Loucy (cell line): ENCODE results near the gene KHDC1.
A peak's percentile ranks its signal among the peaks of the same experiment; 100 is the strongest.
"Not testable (repeated sequence)": the region's sequence is repeated elsewhere in the genome, so short reads cannot be mapped to it uniquely, and the experiment has no call there.

ENCODE experiments used
- H2AFZ ChIP-seq: fragments of 200-600 bp; sonication (generic); 2 replicates; pipeline ENCODE4 v1.6.0; 2016; ENCODE audit warnings: antibody characterized with exemption, mild to moderate bottlenecking, low read length, moderate library complexity
- H3F3A ChIP-seq: fragments of 200-600 bp; 2 replicates; pipeline ENCODE4 v1.6.0; 2016; ENCODE audit warnings: antibody characterized with exemption, low read depth, mild to moderate bottlenecking
- H3K27me3 ChIP-seq: fragments of 200-600 bp; sonication (generic); 2 replicates; pipeline ENCODE4 v1.6.1; 2014; ENCODE audit warnings: low read length, mild to moderate bottlenecking; ENCODE audit not compliant: insufficient read depth, poor library complexity, severe bottlenecking
- H3K36me3 ChIP-seq: fragments of 200-600 bp; sonication (generic); 2 replicates; pipeline ENCODE4 v1.6.1; 2016; ENCODE audit warnings: low read length; ENCODE audit not compliant: insufficient read depth
- H3K4me1 ChIP-seq: fragments of 200-600 bp; sonication (generic); 2 replicates; pipeline ENCODE4 v1.5.1; 2014; ENCODE audit warnings: low read length, mild to moderate bottlenecking; ENCODE audit not compliant: insufficient read depth, poor library complexity, severe bottlenecking
- H3K4me2 ChIP-seq: fragments of 200-600 bp; sonication (generic); 2 replicates; pipeline ENCODE4 v1.6.0; 2014; ENCODE audit warnings: antibody characterized with exemption, low read length, low read depth, mild to moderate bottlenecking; ENCODE audit not compliant: poor library complexity, severe bottlenecking
- H3K4me3 ChIP-seq: fragments of 200-600 bp; sonication (generic); 2 replicates; pipeline ENCODE4 v1.5.1; 2014; ENCODE audit warnings: low read length, mild to moderate bottlenecking, mixed read lengths; ENCODE audit not compliant: poor library complexity, severe bottlenecking
- H3K79me2 ChIP-seq: fragments of 200-600 bp; sonication (generic); 2 replicates; pipeline ENCODE4 v1.6.1; 2014; ENCODE audit warnings: low read length; ENCODE audit not compliant: insufficient read depth
- H3K9ac ChIP-seq: fragments of 200-600 bp; sonication (generic); 2 replicates; pipeline ENCODE4 v1.6.0; 2014; ENCODE audit warnings: mild to moderate bottlenecking, low read depth, low read length, moderate library complexity; ENCODE audit not compliant: poor library complexity, severe bottlenecking
- H3K9me2 ChIP-seq: fragments of 200-600 bp; sonication (generic); replicated peaks from 2 replicates; pipeline ENCODE4 v1.6.1; 2016; ENCODE audit warnings: low read depth, low read length, mixed read lengths
- H3K9me3 ChIP-seq: fragments of 200-600 bp; sonication (generic); 2 replicates; pipeline ENCODE4 v1.6.1; 2014; ENCODE audit warnings: mild to moderate bottlenecking, antibody characterized with exemption, low read length, low read depth; ENCODE audit not compliant: insufficient read depth
- H4K20me1 ChIP-seq: fragments of 200-600 bp; sonication (generic); 2 replicates; pipeline ENCODE4 v1.6.0; 2014; ENCODE audit warnings: antibody characterized with exemption, low read length, mild to moderate bottlenecking; ENCODE audit not compliant: insufficient read depth, poor library complexity, severe bottlenecking
- EZH2phosphoT487 ChIP-seq: fragments of 200-600 bp; IDR thresholded peaks from 2 replicates; pipeline ENCODE4 v1.6.1; 2018; ENCODE audit warnings: antibody characterized with exemption, mild to moderate bottlenecking, moderate library complexity, borderline replicate concordance
- TF ChIP-seq, protein P1 (sequence below): fragments of 200-600 bp; sonication (generic); conservative IDR thresholded peaks from 2 replicates; pipeline ENCODE4 v1.5.1; 2014; ENCODE audit warnings: mild to moderate bottlenecking, antibody characterized with exemption, low read length

KHDC1 gene

DNA sequence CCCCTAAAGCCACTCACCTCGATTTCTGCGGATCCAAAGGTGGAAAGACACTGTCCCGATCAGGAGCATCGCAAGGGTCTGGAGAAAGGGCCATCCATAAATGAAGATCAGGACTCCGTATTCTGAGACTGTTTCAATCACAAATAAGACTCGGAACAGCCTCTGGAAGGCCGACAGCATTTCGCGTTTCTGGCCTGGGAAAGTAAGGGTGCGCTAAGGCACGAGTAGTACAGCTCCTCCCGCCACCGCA lies 46.5 kb upstream of the KHDC1 start:
- H3K27me3 ChIP-seq: no peaks in the 10 kb centered on the region
- H3K36me3 ChIP-seq: no peaks in the 10 kb centered on the region
- peaks cover 2% of the 10 kb centered on the region for H4K20me1 ChIP-seq
- H2AFZ ChIP-seq: peak overlapping the region; percentile 98
- H3K9me2 ChIP-seq: no peaks in the 10 kb centered on the region
- peak overlapping the region; percentile 95 for H3K4me3 ChIP-seq
- H3F3A ChIP-seq: no peaks in the 10 kb centered on the region
- H3K9me3 ChIP-seq: no peaks in the 10 kb centered on the region
- H3K4me1 ChIP-seq: peaks cover 24% of the 10 kb centered on the region
- H3K9ac ChIP-seq: peak overlapping the region; percentile 92
- H3K4me2 ChIP-seq: peak overlapping the region; percentile 97
- TF ChIP-seq, protein P1, sequence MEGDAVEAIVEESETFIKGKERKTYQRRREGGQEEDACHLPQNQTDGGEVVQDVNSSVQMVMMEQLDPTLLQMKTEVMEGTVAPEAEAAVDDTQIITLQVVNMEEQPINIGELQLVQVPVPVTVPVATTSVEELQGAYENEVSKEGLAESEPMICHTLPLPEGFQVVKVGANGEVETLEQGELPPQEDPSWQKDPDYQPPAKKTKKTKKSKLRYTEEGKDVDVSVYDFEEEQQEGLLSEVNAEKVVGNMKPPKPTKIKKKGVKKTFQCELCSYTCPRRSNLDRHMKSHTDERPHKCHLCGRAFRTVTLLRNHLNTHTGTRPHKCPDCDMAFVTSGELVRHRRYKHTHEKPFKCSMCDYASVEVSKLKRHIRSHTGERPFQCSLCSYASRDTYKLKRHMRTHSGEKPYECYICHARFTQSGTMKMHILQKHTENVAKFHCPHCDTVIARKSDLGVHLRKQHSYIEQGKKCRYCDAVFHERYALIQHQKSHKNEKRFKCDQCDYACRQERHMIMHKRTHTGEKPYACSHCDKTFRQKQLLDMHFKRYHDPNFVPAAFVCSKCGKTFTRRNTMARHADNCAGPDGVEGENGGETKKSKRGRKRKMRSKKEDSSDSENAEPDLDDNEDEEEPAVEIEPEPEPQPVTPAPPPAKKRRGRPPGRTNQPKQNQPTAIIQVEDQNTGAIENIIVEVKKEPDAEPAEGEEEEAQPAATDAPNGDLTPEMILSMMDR: no peak
- no peak for TF ChIP-seq EZH2phosphoT487
- H3K79me2 ChIP-seq: peaks cover 37% of the 10 kb centered on the region

DNA sequence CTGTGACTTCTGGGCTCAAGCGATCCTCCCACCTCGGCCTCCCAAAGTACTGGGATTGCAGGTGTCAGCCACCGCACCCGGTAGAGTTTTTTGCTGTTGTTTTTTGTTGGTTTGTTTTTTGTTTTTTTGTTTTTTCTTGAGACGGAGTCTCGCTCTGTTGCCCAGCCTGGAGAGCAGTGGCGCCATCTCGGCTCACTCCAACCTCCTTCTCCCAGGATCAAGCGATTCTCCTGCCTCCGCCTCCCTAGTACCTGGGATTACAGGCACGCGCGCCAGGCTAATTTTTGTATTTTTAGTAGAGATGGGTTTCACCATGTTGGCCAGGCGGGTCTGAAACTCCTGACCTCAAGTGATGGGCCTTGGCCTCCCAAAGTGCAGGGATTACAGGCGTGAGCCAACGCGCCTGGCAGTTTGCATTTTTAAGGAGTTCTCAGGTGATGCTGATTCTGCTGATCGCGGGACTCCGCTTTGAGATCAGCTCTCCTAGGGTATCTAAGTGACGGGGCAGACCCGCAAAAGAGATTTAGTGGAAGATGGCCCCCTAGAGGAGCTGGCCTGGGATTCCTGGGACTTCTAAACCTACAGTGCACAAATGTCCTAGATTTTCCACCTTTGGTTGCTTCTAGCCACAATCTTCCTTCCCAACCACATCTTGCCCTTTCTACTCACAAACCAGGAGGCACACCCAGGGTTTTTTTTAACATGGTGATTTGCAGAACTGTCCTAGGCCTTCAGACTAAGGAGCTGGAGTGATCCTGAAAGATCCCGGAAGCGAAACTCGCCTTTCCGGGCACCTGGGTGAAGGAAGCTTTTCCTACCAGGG lies 45.9 kb upstream of the KHDC1 start:
- H3K9me2 ChIP-seq: no peaks in the 10 kb centered on the region
- H3K4me3 ChIP-seq: peak overlapping the region; percentile 95
- no peaks in the 10 kb centered on the region for H3K9me3 ChIP-seq
- no peaks in the 10 kb centered on the region for H3F3A ChIP-seq
- peaks cover 24% of the 10 kb centered on the region for H3K4me1 ChIP-seq
- no peaks in the 10 kb centered on the region for H3K27me3 ChIP-seq
- peak overlapping the region; percentile 97 for H3K4me2 ChIP-seq
- H2AFZ ChIP-seq: peak overlapping the region; percentile 98
- TF ChIP-seq, protein P1: peak; percentile 38
- no peak for TF ChIP-seq EZH2phosphoT487
- peaks cover 39% of the 10 kb centered on the region for H3K79me2 ChIP-seq
- peak overlapping the region; percentile 92 for H3K9ac ChIP-seq
- H3K36me3 ChIP-seq: no peaks in the 10 kb centered on the region
- peaks cover 2% of the 10 kb centered on the region for H4K20me1 ChIP-seq

DNA sequence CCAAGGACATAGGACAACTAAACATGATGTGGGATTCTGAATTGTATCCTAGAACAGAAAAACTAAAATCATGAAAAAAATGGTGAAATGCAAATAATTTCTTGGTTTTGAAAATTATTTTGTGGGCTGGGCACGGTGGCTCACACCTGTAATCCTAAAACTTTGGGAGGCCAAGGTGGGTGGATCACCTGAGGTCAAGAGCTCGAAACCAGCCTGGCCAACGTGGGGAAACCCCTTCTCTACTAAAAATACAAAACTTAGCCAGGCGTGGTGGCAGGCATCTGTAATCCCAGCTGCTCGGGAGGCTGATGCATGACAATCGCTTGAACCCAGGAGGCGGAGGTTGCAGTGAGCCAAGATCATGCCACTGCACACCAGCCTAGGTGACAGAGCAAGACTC lies 40.8 kb upstream of the KHDC1 start:
- not testable (repeated sequence) for H3F3A ChIP-seq, H4K20me1 ChIP-seq, H3K9ac ChIP-seq, H3K9me2 ChIP-seq, H2AFZ ChIP-seq, H3K9me3 ChIP-seq, H3K36me3 ChIP-seq, H3K27me3 ChIP-seq
- Histone ChIP-seq H3K79me2 (peaks cover 61% of the 10 kb centered on the region), H3K4me1 (peaks cover 12% of the 10 kb centered on the region), H3K4me2 (peak overlapping the region; percentile 53), H3K4me3 (peak overlapping the region; percentile 56)

DNA sequence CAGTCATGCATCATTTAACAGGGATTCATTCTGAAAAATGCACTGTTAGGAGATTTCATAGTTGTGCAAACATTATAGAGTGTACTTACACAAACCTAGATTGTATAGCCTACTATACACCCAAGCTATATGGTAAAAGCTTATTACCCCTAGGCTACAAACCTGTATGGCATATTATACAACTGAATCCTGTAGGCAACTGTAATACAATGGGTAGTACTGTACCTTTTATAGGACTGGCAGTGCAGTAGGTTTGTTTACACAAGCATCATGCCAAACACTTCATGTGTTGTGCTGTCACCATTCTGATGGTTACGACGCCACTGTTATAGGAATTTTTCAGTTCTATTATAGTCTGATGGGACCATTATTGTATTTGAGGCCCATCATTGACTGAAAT lies 39.3 kb upstream of the KHDC1 start:
- Histone ChIP-seq H3K79me2 (peaks cover 49% of the 10 kb centered on the region), H3K4me3 (no peak overlapping the region), H2AFZ (no peak overlapping the region), H3K4me1 (peaks cover 7% of the 10 kb centered on the region), H3K27me3 (no peaks in the 10 kb centered on the region), H3K9me3 (no peaks in the 10 kb centered on the region), H4K20me1 (no peaks in the 10 kb centered on the region), H3K4me2 (peak overlapping the region; percentile 53), H3K9ac (no peak overlapping the region), H3K36me3 (peaks cover 7% of the 10 kb centered on the region; the same call in 1 of the 2 replicates), H3K9me2 (no peaks in the 10 kb centered on the region), H3F3A (no peaks in the 10 kb centered on the region)
- no peak for TF ChIP-seq EZH2phosphoT487
- TF ChIP-seq, protein P1: no peak
